GM18499 (cell line): ENCODE data around the gene PREX1.

Experiments used
- ATAC-seq: cut with Tn5 transposase; IDR thresholded peaks from one replicate; pipeline ENCODE4 v1.9.1; 2021; ENCODE audit warnings: moderate number of reproducible peaks; ENCODE audit not compliant: insufficient read depth, unreplicated experiment

PREX1 gene

DNA sequence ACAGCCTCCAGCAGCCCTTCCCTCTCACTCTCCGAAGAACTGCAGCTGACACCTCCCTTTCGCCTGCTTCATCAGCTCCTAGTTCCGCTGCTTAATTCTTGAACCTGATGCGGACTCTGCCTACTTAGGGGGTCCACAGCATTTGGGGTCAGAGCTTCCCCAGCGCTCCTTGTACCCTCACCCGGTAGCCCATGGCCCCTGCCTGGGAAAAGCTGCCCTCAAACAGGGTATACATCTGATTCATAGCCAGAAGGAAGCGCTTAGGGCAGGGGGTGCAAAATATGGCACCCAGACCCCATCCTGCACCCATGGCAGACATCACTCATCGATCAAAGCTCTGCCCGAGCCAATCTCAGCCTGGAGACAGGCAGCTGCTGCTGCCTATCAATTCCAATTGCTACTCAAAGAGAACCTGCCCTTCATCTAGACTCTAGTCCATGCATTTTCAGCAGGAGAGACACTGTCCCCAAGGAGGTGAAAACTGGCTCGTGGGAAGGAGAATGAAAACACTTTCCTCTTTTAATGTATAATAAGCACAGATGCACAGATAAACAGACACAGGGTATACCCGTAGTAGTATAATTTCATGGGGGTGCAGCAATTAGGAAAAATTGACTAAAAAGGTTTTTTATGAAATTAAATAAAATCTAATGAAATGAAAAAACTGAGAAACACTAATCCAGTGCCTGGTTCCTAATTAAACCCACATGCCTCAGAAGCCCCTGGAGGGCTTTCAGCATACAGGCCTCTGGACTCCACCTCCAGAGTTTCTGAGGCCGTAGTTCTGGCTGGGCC lies 194.8 kb downstream of the PREX1 start:
- ATAC-seq: no peak

DNA sequence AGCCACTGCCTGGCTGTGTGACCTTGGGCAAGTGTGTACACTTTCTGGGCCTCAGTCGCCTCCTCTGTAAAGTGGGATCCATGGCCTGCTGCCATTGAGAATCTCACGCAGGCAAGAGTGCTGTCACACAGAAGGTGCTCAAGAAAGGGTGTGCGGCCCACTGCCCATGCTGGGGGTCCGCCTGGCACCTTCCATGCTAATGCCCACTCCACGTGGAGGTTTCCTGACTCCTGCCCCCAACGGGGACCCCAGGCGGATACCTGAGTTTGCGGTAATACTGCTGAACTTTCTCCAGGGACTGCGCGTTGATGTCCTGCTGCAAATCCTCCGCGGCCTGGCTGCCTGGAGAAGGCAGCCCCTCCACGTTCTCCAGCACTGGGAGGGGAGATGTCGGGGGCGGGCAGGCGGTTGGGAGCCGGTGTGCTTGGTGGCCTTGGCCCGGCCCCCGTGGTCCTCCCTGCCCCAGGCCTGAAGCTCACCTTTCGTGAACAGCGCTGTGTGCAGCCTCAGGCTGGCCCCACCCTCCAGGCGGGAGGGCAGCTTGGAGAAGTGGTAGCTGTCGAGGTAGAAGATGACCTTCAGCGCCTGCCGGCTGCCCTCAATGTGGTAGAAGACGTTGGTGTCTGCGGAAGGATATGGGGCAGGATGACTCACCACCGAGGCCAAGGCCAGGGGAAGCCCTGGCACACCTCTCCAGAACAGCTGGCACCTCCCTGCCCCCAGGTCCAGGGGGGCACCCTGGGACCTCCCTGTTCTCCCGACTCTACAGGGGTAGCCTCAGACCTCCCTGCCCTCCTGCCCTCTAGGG lies 195.6 kb downstream of the PREX1 start:
- ATAC-seq: no peak

DNA sequence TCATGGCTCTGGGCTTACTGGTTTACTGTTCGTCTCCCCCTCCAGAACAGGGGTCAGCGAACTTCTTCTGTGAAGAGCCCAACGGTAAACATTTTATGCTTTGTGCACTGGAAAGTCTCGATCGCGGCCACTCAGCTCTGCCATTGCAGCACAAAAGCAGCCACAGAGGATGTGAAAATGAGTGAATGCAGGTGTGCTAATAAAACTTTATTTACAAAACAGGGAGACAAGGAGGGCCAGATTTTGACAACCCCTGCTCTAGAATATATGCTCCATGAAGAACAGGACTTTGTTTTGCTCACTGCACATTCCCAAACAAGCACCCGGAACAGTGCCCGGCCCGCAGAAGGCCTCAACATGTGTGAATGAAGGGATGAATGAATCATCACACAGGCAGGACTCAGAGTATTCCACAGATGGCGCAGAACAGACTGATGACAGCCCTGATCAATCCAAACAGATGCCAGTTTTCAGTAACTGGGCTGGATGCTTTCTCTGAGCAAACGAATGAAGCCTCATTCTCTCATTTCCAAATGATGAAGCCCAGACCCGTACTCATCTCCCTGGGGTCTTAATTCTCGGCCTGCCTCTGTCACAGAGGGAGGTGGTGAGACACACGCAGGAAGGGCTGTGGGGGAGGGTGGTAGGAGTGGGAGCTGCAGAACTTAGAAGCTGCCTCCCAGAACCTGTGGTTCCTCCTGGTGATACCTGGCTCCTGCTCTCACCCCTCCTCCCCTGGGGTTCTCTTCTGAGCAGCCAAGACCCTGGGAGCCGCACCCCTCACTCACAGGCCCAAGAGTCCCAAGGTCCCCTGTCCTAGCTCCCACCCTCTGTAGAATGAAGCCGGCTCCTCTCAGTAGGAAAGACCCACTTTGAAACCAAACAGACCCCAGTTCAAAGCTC lies 196.4 kb downstream of the PREX1 start:
- ATAC-seq: no peak

DNA sequence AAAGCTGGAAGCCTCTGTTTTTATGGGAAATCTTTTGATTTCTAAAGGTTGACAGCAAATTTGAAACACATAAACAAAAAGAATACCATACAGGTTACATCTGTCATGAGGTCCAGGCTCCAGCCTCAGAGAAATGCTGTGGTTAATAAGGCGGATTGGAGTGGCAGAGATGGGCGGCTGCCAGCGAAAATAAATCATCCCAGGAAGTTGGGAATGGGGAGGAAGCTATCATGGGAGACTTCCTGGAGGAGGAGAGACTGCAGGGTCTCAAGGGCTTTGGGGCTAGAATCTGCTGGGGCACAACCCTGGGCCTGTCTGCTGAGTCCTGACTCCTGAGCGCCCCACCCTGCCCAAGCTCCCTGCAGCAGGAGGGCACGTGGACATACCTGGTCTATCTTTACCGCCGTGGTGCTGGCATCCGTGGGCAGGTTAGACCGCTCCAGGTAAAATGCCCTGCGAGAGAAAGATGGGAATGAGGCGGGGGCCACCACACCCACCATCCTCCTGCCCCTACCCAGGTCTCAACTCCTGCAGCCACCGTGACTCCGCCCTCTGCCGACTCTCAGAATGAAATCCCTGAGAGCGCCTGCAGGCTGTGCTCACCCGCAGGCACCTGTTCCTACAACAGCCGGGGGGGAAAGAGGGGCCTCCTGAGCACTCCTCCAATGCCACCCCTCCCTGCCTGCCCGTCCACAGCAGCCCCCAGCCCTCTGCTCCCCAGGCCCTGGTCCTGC lies 197.3 kb downstream of the PREX1 start:
- ATAC-seq: no peak

DNA sequence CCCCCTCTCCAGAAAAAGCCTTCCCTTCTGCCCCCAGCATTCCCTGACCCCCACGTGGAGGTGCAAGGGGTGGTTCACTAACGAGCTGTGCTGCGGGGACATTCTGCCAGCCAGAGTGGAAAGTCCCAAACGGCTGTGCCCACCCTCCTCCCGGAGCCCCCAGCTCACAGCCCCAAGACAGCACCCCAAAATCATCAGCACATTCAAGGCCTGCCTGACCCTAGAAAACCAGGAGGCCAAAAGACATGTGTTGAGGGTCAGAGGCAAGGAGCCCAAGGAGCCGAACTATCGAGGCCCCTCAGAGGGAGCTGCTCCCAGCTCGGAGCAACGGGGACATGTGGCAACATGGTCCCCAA lies 197.9 kb downstream of the PREX1 start:
- no peak for ATAC-seq

DNA sequence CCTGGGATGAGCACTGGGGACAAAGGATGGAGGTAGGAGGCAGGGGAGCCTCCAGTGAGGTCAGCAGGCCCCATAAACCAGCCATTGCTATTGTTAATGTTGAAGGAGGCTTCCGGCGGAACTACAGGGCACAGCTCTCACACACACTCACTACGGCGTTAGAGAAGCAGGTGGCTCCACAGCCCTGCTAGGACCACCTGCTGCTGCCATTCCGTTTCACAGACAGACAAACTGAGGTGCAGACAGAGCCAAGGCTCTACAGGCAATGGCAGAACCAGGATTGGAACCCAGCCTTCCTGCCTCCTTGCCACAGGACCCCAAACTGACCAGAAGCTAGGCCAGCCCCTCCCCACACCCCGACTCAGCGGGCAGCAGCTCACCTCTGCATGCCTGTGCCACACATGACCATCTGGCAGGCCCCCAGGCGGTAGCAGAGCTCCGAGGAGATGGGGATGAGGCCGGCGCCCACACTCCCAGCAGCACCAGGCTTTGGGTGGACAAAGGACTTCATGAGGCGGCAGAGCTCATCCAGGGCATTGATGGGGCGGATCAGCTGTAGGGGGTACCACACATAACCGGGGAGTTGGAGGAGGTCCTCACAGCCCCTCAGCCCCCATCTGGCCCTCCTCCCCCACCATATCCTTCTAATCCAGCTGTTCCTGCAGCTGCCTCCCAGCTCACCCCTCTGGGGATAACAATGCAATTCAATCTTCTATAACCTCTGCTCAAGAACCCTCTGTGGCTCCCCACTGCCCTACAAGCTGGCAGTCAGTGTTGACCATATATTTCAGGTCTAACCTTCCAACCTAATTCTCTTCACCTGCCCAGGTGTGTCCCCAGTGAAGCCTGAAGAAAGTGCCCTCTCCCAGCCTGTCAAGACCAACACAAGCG lies 198.5 kb downstream of the PREX1 start:
- no peak for ATAC-seq

DNA sequence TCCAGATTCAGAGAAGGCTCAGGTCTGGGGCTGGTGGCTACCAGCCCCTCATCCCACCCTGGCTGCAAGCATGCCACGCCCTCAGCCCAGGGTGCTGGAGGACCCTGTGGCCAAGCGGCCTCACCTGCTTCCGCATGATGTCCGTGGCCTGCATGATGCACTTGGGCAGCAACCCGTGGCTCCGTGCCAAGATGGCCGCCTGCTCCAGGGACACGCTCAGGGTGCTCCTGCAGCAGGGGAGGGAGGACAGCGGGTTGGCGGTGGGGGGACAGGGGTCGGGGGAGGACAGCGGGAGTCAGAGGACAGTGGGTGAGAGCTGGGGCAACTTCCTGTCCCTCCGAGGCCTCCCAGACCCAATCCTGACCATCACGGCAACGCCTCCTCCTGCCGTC lies 200.1 kb downstream of the PREX1 start:
- no peak for ATAC-seq

DNA sequence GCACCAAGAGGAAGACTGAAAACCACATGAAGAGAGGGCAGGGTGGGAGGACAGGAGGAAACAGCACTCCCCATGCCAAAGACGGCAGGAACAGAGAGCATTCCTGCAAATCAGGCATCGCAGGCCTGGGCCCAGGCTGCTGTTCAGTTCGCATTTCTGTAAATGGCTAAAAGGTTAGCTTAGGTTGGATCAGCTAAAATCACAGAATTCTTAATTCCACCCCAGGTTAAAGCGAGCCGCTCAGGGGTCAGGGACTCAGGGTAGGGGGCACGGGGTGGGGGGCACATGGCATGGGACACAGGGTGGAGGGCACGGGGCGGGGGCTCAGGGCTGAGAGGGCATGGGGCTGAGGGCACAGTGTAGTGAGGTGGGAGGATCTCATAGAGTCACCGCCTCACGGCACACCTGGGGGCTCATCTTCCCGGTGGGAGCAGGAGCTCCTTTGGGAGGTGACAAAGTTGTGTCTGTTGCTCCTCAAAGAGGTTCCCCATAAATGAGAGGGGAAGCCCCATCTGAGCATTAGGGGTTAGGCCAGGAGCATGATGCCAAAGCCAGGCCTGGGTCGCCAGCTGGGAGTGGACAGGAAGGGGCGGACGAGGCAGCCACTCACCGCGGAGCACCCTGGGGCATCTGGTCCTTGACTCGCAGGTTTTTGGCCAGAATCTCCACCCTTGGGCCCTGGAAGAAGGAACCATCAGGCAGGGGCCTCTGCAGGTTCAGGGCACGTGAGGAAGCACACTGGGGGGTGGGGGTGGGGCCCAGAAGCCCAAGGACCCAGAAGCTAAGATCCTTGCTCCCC lies 200.7 kb downstream of the PREX1 start:
- no peak for ATAC-seq

DNA sequence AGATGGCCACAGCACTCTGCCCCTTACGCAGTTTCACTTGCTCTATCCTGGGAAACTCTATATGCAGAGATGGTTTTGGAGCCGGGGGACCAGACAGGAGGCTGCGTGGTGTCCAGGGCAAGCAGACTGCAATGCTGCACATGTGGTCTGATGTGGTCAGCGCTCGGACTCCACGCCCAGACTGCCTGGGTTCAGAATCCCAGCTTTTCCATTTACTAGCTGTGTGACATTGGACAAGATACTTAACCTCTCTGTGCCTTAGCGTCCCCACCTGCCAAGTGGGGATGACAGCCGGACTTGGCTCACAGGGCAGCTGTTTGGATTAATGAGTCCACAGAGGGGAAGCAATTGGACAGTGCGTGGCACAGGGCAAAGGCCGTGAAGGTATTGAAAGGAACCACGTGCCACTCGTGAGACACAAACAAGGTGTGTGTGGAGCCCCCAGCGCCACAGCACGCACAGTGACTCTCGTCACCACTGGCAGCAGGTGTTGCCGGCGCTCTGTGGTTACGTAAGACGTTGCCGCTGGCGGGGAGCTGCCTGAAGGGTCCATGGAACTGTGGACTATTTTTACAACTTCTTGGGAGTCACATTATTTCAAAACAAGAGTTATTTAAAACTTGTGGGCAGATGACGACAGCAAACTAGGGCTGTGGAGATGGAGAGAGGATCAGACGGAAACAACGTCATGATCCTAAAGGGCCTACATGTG lies 201.4 kb downstream of the PREX1 start:
- no peak for ATAC-seq

DNA sequence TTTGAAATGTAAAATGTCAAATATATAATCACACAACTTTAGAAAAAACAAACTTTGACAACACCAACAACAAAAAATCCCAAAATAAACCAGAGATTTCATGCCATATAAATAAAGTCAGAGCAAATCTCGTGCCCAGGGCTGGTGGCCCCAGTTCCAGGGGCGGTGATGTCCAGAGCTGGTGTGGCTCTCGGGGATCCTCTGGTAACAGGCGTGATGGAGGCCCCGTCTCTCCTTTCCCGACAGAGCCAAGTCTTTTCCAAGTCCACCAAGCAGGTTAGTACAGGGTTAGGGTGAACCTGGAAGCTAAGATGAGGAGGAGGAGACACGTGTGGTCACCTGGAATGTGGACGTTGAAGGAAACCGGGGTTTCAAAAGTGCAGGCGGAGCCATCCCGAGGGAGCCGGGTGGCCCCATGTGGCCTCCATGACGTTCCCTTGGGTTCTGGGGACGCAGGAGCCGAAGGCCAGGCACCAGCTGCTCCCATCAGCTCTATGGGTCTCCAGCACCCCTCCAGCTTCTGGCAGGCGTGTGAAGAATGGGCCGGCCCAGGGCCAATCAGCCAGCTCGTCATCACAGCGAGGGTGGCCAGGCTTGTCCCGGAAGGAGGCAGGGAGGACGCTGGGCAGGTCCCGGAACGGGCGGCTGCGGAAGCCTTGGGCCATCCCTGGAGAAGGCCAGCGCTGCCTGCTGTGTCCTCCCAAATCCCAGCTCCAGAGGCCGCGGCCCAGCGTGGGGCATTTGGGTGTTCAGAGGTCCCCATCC lies 202.5 kb downstream of the PREX1 start:
- ATAC-seq: no peak

DNA sequence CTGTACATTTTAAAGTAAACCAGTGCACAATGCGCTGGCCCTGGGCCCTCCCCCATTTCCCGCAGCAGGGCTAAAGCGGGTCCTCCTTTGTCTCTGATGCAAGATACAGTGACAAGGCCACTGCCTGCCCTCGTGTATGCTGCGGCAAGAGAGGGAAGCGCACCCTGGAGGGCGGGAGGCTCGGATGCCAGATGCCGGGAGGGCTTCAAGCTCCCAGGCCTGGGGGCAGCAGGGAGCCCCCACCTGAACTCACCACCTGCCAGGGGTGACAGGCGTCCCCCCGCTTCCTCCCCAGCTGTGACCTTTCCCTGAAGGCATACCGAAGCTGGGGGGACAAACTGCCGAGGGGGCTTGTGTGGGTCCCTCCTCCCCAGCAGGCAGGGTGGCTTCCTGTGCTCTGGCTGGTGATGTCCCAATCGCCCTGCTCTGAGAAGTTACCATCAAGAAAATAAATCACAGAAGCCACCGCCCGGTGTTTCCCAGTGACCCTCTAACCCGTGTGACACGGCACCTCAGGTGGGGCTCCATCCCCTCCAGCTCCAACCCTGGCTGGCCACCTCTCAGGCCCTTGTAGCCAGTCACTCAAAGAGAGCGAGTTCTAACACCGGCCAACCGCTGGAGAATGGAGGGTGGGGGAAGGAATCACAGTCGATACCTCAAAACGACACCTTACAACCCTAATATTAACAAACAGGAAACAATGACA lies 203.3 kb downstream of the PREX1 start:
- no peak for ATAC-seq

DNA sequence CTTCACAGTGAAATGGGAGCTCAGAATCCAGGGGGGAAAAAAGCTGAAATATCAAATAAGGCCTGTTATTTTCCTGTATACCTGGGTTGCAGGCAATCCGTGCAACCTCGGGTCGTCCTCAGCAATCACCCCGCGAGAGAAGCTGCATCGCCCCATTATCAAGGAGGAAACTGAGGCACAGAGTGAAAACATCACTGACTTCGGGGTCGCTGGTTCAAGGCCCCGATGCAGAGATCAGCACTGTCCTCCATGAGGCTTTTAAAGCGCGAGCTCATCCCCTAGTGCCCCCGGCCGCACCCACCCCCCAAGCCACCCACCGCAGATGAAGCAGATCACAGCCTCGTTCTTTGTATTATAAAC lies 203.9 kb downstream of the PREX1 start:
- ATAC-seq: no peak

DNA sequence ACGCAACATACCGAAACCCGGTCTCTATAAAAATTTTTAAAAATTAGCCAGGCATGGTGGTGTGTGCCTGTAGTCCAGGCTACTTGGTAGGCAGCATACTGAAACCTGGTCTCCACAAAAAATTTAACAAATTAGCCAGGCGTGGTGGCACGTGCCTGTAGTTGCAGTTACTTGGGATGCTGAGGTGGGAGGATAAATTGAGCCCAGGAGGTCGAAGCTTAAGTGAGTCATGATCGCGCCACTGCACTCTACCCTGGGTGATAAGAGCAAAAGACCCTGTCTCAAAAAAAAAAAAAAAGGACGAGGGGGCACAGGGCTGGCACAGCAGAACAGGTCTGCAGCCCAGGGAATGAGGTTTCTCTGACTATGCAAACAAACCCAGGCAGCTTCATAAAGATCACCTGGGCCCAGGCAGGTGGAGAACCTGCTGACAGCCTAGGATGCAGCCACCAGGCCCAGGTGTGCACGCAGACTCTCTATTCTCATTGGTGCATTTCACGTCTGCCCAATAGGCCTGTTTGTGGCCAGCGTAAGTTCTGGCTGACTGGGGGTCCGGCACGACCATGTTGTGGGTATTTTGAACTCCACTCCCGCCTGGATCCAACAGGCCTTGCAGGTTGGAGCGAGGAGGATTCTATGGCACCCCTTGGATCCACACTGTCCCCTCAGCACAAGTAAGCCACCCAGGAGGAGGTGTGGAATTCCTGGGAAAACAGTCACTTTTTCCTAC lies 204.5 kb downstream of the PREX1 start:
- ATAC-seq: no peak

DNA sequence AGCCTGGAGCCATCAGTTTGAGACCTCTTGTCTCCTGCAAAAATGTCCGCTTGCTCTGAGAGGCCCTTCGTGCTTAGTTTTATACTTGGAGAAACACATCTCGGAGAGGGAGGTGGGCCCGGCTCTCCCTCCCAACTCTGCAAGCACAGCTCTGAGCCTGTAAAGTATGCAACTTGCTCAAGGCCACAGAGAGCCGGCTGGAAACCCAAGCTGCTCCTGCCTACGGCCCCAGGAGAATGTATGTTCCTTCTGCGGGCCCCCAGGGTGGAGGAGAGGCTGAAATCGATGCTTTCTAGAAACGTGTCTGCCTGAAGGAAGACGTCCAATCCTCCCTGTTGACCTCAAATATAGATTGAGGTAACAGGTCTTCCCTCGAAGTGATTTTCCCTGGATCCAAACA lies 205.4 kb downstream of the PREX1 start:
- ATAC-seq: no peak

DNA sequence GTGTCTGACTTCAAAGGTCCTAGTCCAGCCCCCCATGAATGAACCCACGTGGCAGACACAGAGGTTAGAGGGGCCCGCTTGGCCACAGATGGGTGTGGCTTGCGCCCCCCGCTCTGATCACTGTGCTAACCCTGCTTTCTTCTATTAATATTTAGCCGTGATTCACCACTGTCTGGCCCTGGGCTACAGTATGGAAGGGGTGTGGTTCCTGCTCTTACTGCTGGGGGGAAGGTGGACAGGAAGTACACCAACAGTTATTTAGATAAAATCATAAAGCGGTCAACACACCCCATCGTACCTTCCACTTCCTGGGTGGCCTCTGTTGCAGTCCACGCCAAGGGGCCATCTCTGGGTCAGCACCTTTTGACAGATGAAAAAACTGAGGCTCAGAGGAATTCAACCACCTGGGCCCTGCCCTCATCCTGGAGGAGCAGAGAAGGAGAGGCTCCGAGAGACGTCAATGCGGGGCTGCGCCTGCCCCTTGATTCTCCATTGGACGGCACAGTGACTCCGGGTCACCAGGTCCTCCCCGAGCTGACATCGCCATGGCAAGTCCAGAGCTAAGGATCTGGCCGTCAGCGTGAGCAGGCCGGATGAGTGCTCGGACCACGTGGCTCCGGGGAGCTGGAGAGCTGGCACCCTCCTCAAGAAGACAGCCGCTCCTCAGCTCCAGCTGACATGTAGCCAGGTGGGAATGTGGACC lies 206.3 kb downstream of the PREX1 start:
- no peak for ATAC-seq
